HG02759 (cell line): ENCODE data around the gene SEZ6L.

Source experiments
- ATAC-seq: cut with Tn5 transposase; IDR thresholded peaks from one replicate; pipeline ENCODE4 v1.9.1; 2021; ENCODE audit warnings: mild to moderate bottlenecking, moderate library complexity; ENCODE audit not compliant: unreplicated experiment

Gene SEZ6L

GRCh38 chr22:26239581-26239980 is 70.3 kb downstream of the SEZ6L start:
- no peak for ATAC-seq

- ATAC-seq = no peak
These were observed 72.1 kb downstream of the SEZ6L start for GRCh38 chr22:26241361-26241760.

- ATAC-seq = no peak
These were observed 75.7 kb downstream of the SEZ6L start for GRCh38 chr22:26245001-26245400.

GRCh38 chr22:26246552-26246951 is 77.3 kb downstream of the SEZ6L start:
- ATAC-seq = no peak

- ATAC-seq = no peak
These were observed 82.6 kb downstream of the SEZ6L start for GRCh38 chr22:26251869-26252268.

- no peak for ATAC-seq
These were observed 90.2 kb downstream of the SEZ6L start for GRCh38 chr22:26259510-26259909.

GRCh38 chr22:26264162-26264561 is 94.9 kb downstream of the SEZ6L start:
- no peak for ATAC-seq

GRCh38 chr22:26265281-26265680 is 96.0 kb downstream of the SEZ6L start:
- ATAC-seq = no peak

- no peak for ATAC-seq
These were observed 96.6 kb downstream of the SEZ6L start for GRCh38 chr22:26265909-26266308.

- no peak for ATAC-seq
These were observed 98.6 kb downstream of the SEZ6L start for GRCh38 chr22:26267856-26268255.

- ATAC-seq = no peak
These were observed 100.3 kb downstream of the SEZ6L start for GRCh38 chr22:26269572-26269971.

- ATAC-seq = no peak
These were observed 102.2 kb downstream of the SEZ6L start for GRCh38 chr22:26271427-26271826.

- ATAC-seq = no peak
These were observed 103.9 kb downstream of the SEZ6L start for GRCh38 chr22:26273011-26273675.

GRCh38 chr22:26276529-26277160 is 107.4 kb downstream of the SEZ6L start:
- ATAC-seq = no peak

GRCh38 chr22:26281941-26282340 is 112.7 kb downstream of the SEZ6L start:
- no peak for ATAC-seq

GRCh38 chr22:26283330-26283729 is 114.1 kb downstream of the SEZ6L start:
- ATAC-seq = no peak

GRCh38 chr22:26285632-26286031 is 116.4 kb downstream of the SEZ6L start:
- ATAC-seq = no peak

- ATAC-seq = no peak
These were observed 117.0 kb downstream of the SEZ6L start for GRCh38 chr22:26286091-26286820.

GRCh38 chr22:26287382-26288225 is 118.3 kb downstream of the SEZ6L start:
- no peak for ATAC-seq

- no peak for ATAC-seq
These were observed 120.4 kb downstream of the SEZ6L start for GRCh38 chr22:26289611-26290101.
